A673 (cell line): Measurements from ENCODE around the gene EPS8.

Experiments used
- EZH2 ChIP-seq: fragments of 200-600 bp; sonication (generic); IDR thresholded peaks from 2 replicates; pipeline ENCODE4 v1.6.1; 2017; ENCODE audit warnings: borderline replicate concordance, low read depth, mild to moderate bottlenecking, mixed read lengths, antibody characterized with exemption, low read length; ENCODE audit not compliant: poor library complexity, severe bottlenecking
- TF ChIP-seq, protein P1 (sequence below): fragments of 300-800, 200-600 bp; sonication (generic); conservative IDR thresholded peaks from 2 replicates; pipeline ENCODE4 v1.5.1; 2017; ENCODE audit warnings: low read depth, mild to moderate bottlenecking, antibody characterized with exemption, low read length, moderate library complexity, mixed read lengths

- TF ChIP-seq, protein P1, sequence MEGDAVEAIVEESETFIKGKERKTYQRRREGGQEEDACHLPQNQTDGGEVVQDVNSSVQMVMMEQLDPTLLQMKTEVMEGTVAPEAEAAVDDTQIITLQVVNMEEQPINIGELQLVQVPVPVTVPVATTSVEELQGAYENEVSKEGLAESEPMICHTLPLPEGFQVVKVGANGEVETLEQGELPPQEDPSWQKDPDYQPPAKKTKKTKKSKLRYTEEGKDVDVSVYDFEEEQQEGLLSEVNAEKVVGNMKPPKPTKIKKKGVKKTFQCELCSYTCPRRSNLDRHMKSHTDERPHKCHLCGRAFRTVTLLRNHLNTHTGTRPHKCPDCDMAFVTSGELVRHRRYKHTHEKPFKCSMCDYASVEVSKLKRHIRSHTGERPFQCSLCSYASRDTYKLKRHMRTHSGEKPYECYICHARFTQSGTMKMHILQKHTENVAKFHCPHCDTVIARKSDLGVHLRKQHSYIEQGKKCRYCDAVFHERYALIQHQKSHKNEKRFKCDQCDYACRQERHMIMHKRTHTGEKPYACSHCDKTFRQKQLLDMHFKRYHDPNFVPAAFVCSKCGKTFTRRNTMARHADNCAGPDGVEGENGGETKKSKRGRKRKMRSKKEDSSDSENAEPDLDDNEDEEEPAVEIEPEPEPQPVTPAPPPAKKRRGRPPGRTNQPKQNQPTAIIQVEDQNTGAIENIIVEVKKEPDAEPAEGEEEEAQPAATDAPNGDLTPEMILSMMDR, result no peak
- no peak for TF ChIP-seq EZH2
Measured at GRCh38 chr12:15811214-15812127, 22.3 kb upstream of the EPS8 start.
